T-helper 2 cell treated with Interferon-gamma antibody and Interleukin-4, amounts not matched to agents 100 ng/mL and 5 ng/mL, for 36 hours (primary cell): Measurements from ENCODE around the gene RARRES1. TPM values are rescaled to one million over a fixed set of nuclear protein-coding genes. Genes with fewer than 3 reads are reported as not detected.

ENCODE experiments used
- total RNA-seq: library from RNA; stranded (reverse); gene quantifications from 2 replicates; pipeline ENCODE4 v1.2.3, GENCODE V29; 2022

The RARRES1 gene
- total RNA-seq, 1 donor from 2014 or later: not detected

Other genes with a start within 250 kb of the RARRES1 start
- gene MLF1, start 161.3 kb downstream of the RARRES1 start, total RNA-seq: 0.25 and 0.50 TPM in 2 replicates
- 47.2 and 50.6 TPM in 2 replicates for gene GFM1, start 87.9 kb downstream of the RARRES1 start, total RNA-seq
- gene LXN, start 59.8 kb downstream of the RARRES1 start, total RNA-seq: 12.1 and 13.5 TPM in 2 replicates
- 32.5 and 32.6 TPM in 2 replicates for gene MFSD1, start 69.6 kb upstream of the RARRES1 start, total RNA-seq